Measurements from ENCODE around the gene CD68.
A peak's percentile ranks its signal among the peaks of the same experiment; 100 is the strongest.

Gene CD68

DNA sequence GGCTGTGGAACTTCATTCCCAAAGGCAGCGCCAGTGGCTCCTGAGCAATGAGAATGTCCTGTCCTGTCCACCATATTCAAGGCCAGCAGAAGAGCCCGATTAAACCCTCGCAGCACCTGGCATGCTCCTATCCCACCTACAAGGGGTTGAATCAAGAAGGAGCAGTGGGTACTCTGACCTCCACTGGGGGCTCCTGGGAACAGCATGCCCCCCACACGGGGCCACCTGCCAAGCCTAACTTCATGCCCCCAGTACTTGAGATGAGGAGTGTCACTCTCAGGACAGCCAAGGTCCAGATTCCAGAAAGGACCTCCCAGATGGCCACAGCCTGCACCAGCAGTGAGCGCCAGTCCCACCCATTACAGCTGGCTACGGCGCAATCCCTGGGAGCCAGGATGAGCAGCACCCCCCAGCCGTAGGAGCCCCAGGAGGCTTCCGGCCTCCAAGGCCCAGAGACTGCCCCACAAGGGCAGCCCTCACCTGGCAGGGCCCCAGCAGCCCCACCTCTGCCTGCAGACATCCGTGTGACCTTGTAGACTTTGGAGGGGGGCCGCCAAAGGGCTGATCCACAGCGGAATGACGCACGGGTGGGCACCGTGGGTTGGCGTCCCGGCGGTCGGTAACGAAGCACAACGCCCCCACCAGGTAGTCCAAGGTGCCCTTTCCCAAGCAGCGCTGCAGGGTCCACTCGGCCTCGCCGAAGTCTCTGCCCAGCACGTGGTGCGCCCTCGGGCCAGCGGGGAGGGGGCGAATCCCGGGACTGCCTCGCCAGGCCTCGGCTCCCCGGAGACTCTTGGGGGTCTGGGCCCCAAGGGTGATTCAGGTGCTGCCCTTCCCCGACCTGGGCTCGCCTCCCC, 3.2 kb downstream of the CD68 start:
- H3K36me3 ChIP-seq (ENCODE audit: control insufficient read depth, insufficient read depth, low read length) = peaks cover 47% of the 10 kb centered on the region
- peaks cover 32% of the 10 kb centered on the region for H3K4me1 ChIP-seq (ENCODE audit: control insufficient read depth, insufficient read depth, low read length, poor library complexity, severe bottlenecking)
- WGBS, 2 experiments (ENCODE audit: insufficient coverage in 2 of 2) = 93 to 94% methylated on average over 29 to 31 of the region's 36 CpGs
- peak overlapping the region; percentile 99 for H3K27ac ChIP-seq (ENCODE audit: low read depth, low read length, severe bottlenecking)
- H3K4me3 ChIP-seq (ENCODE audit: extremely low read depth, insufficient read depth, low read length, poor library complexity, severe bottlenecking) = peak overlapping the region; percentile 5
- no peaks in the 10 kb centered on the region for H3K9me3 ChIP-seq (ENCODE audit: control insufficient read depth, low read length)

DNA sequence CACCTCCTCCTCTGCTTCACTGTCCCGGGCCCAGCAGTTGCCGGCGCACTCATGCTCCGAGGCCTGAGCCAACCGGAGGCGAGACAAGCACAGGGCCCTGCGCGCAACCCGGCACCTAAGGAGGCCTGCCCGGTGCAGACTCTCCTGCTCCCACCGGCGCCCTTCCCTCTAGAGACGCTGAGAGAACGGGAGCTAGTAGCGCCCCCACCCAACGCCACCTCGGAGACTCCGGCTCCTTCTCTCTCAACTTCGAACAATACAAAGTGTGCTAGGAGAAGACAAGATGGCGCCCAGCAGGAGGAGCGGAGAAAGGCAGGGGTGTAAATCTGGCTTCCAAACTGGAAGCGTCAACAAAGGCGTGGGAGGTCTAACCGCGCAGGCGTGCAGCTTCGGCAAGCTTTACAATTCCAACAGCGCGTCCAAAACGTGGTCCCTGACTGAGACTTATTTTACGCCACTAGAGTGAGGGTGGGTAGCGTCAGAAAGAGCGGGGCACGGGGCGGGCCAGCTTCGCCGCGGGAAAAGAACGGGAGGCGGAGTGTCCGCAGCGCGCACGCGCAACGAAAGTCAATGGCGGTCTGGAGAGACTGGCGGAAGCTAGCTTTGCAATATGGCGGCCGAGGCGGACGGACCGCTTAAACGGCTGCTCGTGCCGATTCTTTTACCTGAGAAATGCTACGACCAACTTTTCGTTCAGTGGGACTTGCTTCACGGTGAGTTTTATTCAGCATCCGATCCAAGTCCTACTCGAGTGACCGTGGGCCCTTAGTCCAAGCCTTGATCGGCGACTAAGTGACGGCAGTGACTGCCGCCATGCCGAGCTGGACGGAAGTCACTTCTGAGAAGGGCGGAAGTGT, 4.0 kb downstream of the CD68 start, which contains the start of gene MPDU1:
TSS of gene MPDU1 (plus strand) at position 600 of the 857 bp plus-strand sequence. CDS start at position 611, 11 bp downstream.
- Histone ChIP-seq H3K4me3 (ENCODE audit: extremely low read depth, insufficient read depth, low read length, poor library complexity, severe bottlenecking) (peak within 1 kb of the TSS; percentile 51), H3K27ac (ENCODE audit: low read depth, low read length, severe bottlenecking) (peak within 1 kb of the TSS; percentile 99), H3K4me1 (ENCODE audit: control insufficient read depth, insufficient read depth, low read length, poor library complexity, severe bottlenecking) (peaks cover 37% of the 10 kb centered on the region), H3K36me3 (ENCODE audit: control insufficient read depth, insufficient read depth, low read length) (peaks cover 46% of the 10 kb centered on the region), H3K9me3 (ENCODE audit: control insufficient read depth, low read length) (no peaks in the 10 kb centered on the region)
- 28 to 29% methylated on average over 61 to 66 of the region's 69 CpGs for WGBS, 2 experiments (ENCODE audit: insufficient coverage in 2 of 2)

DNA sequence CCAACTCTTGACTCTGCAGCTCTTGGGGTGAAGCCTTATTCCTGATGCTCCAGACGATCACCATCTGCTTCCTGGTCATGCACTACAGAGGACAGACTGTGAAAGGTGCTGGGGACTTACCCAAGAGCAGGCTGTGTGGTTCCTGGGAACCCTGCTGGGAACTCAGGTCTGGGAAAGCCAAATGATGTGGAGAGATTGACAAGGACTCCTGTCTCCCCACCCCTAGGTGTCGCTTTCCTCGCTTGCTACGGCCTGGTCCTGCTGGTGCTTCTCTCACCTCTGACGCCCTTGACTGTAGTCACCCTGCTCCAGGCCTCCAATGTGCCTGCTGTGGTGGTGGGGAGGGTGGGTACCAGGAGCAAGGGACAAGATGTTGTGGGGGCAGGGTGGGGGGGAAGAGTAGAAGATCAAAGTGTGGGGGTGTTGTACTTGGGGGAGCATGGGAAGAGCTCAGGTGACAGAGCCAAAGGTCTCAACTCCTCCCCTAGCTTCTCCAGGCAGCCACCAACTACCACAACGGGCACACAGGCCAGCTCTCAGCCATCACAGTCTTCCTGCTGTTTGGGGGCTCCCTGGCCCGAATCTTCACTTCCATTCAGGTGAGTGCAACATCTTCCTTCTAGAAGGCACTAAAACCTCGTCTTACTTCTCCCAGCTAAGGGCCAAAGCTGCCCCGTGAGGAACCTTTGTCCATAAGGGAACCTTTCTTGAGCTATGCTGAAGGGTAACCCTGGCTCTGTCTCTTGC, 7.4 kb downstream of the CD68 start:
- Histone ChIP-seq H3K9me3 (ENCODE audit: control insufficient read depth, low read length) (no peaks in the 10 kb centered on the region), H3K36me3 (ENCODE audit: control insufficient read depth, insufficient read depth, low read length) (peaks cover 49% of the 10 kb centered on the region), H3K4me3 (ENCODE audit: extremely low read depth, insufficient read depth, low read length, poor library complexity, severe bottlenecking) (no peak overlapping the region), H3K27ac (ENCODE audit: low read depth, low read length, severe bottlenecking) (peak overlapping the region; percentile 43), H3K4me1 (ENCODE audit: control insufficient read depth, insufficient read depth, low read length, poor library complexity, severe bottlenecking) (peaks cover 49% of the 10 kb centered on the region)
- WGBS, 2 experiments (ENCODE audit: insufficient coverage in 2 of 2) = 92 to 94% methylated on average over 5 to 6 of the region's 9 CpGs

DNA sequence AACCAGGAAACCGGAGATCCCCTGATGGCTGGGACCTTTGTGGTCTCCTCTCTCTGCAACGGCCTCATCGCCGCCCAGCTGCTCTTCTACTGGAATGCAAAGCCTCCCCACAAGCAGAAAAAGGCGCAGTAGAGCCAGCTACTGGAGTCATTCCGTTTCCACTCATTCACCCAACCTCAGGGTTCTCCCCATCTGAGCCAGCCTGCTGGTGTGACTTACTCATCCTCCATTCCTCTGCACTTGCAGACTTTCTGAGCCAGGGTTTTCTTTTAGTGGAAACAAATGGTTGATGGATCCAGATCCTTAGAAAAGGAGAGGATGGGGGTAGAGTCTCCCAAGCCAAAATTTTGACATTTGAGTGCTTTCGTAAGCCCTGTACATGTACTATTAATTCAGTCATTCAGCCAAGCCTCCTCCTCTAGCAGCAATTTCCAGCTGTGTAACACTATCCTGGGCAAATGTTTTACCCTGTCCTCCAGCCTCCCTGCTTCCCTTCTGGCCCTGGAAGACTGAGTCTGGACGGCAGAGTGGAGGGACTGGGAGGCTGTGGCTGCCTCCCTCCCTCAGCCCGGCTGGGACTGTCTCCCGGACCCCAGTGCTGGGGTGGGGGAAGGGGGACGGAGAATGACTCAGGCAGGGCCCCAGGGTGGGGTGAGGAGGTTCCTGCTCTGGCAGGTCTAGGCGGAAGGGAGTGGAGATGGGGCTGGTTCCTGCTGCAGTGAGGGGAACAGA, 8.1 kb downstream of the CD68 start:
- Histone ChIP-seq H3K9me3 (ENCODE audit: control insufficient read depth, low read length) (no peaks in the 10 kb centered on the region), H3K4me3 (ENCODE audit: extremely low read depth, insufficient read depth, low read length, poor library complexity, severe bottlenecking) (no peak overlapping the region), H3K27ac (ENCODE audit: low read depth, low read length, severe bottlenecking) (peak overlapping the region; percentile 43), H3K36me3 (ENCODE audit: control insufficient read depth, insufficient read depth, low read length) (peaks cover 56% of the 10 kb centered on the region), H3K4me1 (ENCODE audit: control insufficient read depth, insufficient read depth, low read length, poor library complexity, severe bottlenecking) (peaks cover 49% of the 10 kb centered on the region)
- WGBS, 2 experiments (ENCODE audit: insufficient coverage in 2 of 2) = 86 to 87% methylated on average over 6 to 8 of the region's 12 CpGs

DNA sequence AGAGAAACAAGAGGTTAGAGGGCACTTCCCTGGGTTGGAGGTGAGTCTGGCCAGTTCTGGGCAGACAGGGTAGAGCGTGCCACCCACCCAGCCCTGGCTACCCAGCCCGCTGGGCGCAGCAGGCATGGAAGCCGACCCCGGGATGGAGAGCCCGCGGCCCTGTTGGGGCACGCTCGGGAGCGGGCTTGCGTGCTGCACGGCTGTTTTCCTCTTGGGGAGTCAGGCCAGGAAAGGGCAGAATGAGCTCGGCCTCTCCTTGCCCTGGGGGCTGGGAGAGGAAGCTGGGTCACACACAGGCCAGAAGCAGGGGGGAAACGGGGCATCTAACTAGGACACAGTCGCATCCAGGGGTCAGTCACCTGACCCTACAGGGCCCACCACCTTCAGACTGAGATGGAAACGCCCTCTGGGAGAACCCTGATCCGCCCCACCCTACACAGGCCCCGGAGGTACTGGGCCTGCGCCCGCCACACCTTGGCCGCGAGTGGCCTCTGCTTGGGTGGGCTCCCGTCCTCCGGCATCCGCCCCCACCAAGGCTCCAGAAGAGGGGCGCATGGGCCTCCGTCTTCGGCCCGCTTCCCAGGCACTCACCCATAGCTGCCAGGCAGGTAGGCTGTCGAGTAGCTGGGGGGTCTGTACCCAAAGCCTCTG, 9.2 kb downstream of the CD68 start:
- Histone ChIP-seq H3K4me3 (ENCODE audit: extremely low read depth, insufficient read depth, low read length, poor library complexity, severe bottlenecking) (no peak overlapping the region), H3K9me3 (ENCODE audit: control insufficient read depth, low read length) (no peaks in the 10 kb centered on the region), H3K4me1 (ENCODE audit: control insufficient read depth, insufficient read depth, low read length, poor library complexity, severe bottlenecking) (peaks cover 42% of the 10 kb centered on the region), H3K36me3 (ENCODE audit: control insufficient read depth, insufficient read depth, low read length) (peaks cover 63% of the 10 kb centered on the region), H3K27ac (ENCODE audit: low read depth, low read length, severe bottlenecking) (no peak overlapping the region)
- WGBS, 2 experiments (ENCODE audit: insufficient coverage in 2 of 2) = 92 to 93% methylated on average over 18 to 28 of the region's 30 CpGs

DNA sequence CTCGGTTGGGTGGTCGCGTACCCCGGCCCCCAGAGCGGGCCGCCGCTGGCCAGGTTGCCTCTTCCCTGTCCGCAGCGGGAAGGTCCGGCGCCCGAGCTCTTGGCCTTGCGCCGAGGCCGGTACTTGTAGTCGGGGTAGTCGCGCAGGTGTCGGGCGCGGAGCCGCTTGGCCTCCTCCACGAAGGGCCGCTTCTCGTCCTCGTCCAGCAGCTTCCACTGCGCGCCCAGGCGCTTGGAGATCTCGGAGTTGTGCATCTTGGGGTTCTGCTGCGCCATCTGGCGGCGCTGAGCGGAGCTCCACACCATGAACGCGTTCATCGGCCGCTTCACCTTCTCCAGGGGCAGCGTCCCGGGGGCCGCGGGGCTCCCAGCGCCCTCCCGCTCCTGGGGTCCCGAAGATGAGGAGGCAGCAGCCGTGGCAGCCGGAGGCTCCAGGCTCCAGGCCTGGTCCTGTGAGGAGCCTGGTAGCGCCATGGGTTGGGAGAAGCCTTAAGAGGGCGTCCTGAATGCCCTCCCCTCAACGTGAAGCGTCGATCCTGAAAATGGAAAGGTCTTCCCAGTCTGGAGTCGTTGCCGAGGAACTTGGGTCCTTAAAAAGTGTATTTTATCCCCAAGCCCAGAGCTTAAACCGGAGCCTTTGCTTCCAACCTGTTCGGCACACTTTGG, 9.9 kb downstream of the CD68 start:
- Histone ChIP-seq H3K9me3 (ENCODE audit: control insufficient read depth, low read length) (no peaks in the 10 kb centered on the region), H3K27ac (ENCODE audit: low read depth, low read length, severe bottlenecking) (peak overlapping the region; percentile 7), H3K4me3 (ENCODE audit: extremely low read depth, insufficient read depth, low read length, poor library complexity, severe bottlenecking) (no peak overlapping the region), H3K4me1 (ENCODE audit: control insufficient read depth, insufficient read depth, low read length, poor library complexity, severe bottlenecking) (peaks cover 42% of the 10 kb centered on the region), H3K36me3 (ENCODE audit: control insufficient read depth, insufficient read depth, low read length) (peaks cover 70% of the 10 kb centered on the region)
- WGBS, 2 experiments (ENCODE audit: insufficient coverage in 2 of 2) = 62 to 64% methylated on average over 55 to 56 of the region's 56 CpGs

DNA sequence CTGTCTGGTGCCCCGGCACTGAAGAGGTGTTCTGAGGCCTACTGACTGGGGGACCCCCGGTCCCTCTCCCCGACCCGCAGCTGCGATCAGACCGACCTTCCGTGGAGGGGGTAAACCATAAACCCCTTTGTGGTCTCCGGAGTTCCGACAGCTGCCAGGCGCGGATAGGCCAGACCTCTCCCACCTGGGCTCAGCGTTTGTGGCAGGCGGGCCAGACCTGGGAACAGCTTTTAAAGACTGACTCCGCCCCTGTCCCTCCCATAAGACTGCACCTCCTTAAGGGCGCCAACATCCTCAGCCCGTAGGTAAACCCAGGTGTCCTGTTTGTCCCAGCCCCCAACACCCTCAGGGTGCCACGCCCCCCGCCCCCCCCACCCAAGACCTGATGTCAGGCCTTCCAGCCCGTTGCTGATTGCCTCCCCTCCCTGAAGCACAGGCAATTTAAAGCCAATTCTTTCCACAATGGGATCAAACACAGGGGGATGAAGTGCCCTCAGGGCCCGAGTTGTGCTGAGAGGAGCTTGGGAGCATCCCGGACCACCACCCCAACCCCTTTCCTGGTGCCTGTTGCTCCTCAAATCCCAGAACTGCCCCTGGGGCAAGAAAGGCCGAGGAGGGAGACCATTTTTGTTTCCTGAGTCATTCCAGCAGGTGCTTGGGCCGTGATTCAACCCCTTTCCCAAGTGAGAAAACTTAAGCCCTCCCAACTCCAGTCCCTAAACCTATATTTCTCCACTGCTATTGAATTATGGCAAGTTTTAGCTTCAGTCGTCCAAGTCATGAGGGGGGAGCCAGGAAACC, 10.7 kb downstream of the CD68 start, which contains the start of gene SOX15:
TSS of gene SOX15 (minus strand) at position 204 of the 801 bp plus-strand sequence. CDS start 418 bp downstream, outside the sequence.
- Histone ChIP-seq H3K4me3 (ENCODE audit: extremely low read depth, insufficient read depth, low read length, poor library complexity, severe bottlenecking) (no peak within 1 kb of the TSS), H3K27ac (ENCODE audit: low read depth, low read length, severe bottlenecking) (peak within 1 kb of the TSS; percentile 82), H3K36me3 (ENCODE audit: control insufficient read depth, insufficient read depth, low read length) (peaks cover 77% of the 10 kb centered on the region), H3K9me3 (ENCODE audit: control insufficient read depth, low read length) (no peaks in the 10 kb centered on the region), H3K4me1 (ENCODE audit: control insufficient read depth, insufficient read depth, low read length, poor library complexity, severe bottlenecking) (peaks cover 42% of the 10 kb centered on the region)
- WGBS, 2 experiments (ENCODE audit: insufficient coverage in 2 of 2) = 78 to 82% methylated on average over 16 to 19 of the region's 24 CpGs

DNA sequence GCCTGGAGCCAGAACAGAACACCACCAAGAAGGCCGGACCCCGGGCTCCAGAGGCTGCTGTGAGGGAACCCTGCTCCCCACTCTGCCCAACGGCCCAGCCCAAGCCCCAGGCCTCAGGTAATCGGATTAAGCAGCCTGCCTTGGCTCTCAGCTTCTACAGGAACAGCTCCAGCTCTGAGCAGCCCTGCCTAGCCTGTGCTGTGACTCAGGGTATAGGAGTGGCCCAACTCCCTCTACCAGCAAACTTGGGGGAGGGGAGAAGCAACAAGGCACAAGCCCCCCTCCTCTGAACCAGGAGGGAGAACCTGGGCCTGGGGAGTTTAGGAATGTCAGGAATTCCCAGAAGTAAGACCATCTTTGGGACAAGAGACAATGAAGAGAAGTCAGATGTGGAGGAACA, 11.3 kb downstream of the CD68 start:
- 46 to 54% methylated on average over 4 of the region's 4 CpGs for WGBS, 2 experiments (ENCODE audit: insufficient coverage in 2 of 2)
- Histone ChIP-seq H3K9me3 (ENCODE audit: control insufficient read depth, low read length) (no peaks in the 10 kb centered on the region), H3K4me1 (ENCODE audit: control insufficient read depth, insufficient read depth, low read length, poor library complexity, severe bottlenecking) (peaks cover 42% of the 10 kb centered on the region), H3K27ac (ENCODE audit: low read depth, low read length, severe bottlenecking) (peak overlapping the region; percentile 82), H3K36me3 (ENCODE audit: control insufficient read depth, insufficient read depth, low read length) (peaks cover 77% of the 10 kb centered on the region), H3K4me3 (ENCODE audit: extremely low read depth, insufficient read depth, low read length, poor library complexity, severe bottlenecking) (no peak overlapping the region)

Measured in mesodermal cell (in vitro differentiated cells).